Neural cell (in vitro differentiated cells): Measurements from ENCODE around the gene GABPB1. TPM values are rescaled to one million over a fixed set of nuclear protein-coding genes. Genes with fewer than 3 reads are reported as not detected.

Experiments
- polyA plus RNA-seq: library from polyadenylated mRNA; depleted of rRNA; stranded (reverse); fragments of >200 nt; gene quantifications from 2 replicates; pipeline ENCODE4 v1.2.3, GENCODE V29; 2014
- small RNA-seq, 3 experiments: library from RNA; depleted of rRNA; stranded (forward); fragments of <200 nt; gene quantifications; one replicate each; pipeline ENCODE3, GENCODE V24; 2012

Gene GABPB1
- polyA plus RNA-seq, 1 donor from 2014 or later: 34.1 TPM

Small RNAs within 50 kb of the gene (small RNA-seq; reads per million reads assigned to genes)
- gene RNU6-94P: 0 reads per million in 3 experiments

Other genes starting within 250 kb of the GABPB1 start
- gene ATP8B4, start 236.0 kb downstream of the GABPB1 start, polyA plus RNA-seq: 1.0 and 2.9 TPM in 2 replicates
- 3.5 and 3.7 TPM in 2 replicates for gene SLC27A2, start 173.0 kb downstream of the GABPB1 start, polyA plus RNA-seq
- gene HDC, start 89.5 kb downstream of the GABPB1 start, polyA plus RNA-seq: 4.5 and 6.0 TPM in 2 replicates
- gene USP8, start 69.2 kb upstream of the GABPB1 start, polyA plus RNA-seq: 30.3 and 31.8 TPM in 2 replicates
- gene USP50, start 191.5 kb upstream of the GABPB1 start, polyA plus RNA-seq: 1.4 TPM in 1 of 2 replicates, not detected in the other